Measurements from ENCODE around the gene ERVW-1.

- TF ChIP-seq CTCF (IDR thresholded peaks at IDR 0.05; ENCODE audit: low read depth, low read length, poor library complexity, severe bottlenecking): no peak
- TF ChIP-seq EZH2phosphoT487 (IDR thresholded peaks at IDR 0.05; ENCODE audit: borderline replicate concordance, low read length): no peak
Observed at GRCh38 chr7:92485267-92485892, 7.6 kb upstream of the ERVW-1 start.
